SK-N-MC (cell line): Measurements from ENCODE around the gene SMTN.

Experiments
- DNase-seq: peaks from one replicate; pipeline ENCODE4 v3.0.0-alpha.2; 2011; ENCODE audit warnings: low read depth, low spot score
- H3K27ac ChIP-seq: fragments of 200-600 bp; sonication (generic); 2 replicates; pipeline ENCODE4 v1.5.1; 2016; ENCODE audit warnings: mixed run types
- H3K36me3 ChIP-seq: fragments of 200-600 bp; sonication (generic); 2 replicates; pipeline ENCODE4 v1.6.1; 2017; ENCODE audit warnings: antibody characterized with exemption, low read length, mixed read lengths; ENCODE audit not compliant: insufficient read depth
- H3K4me3 ChIP-seq: fragments of 200-600 bp; sonication (generic); 2 replicates; pipeline ENCODE4 v1.5.1; 2016
- H3K9ac ChIP-seq: fragments of 200-600 bp; sonication (generic); 2 replicates; pipeline ENCODE4 v1.8.0; 2017; ENCODE audit warnings: mixed run types, mixed read lengths; ENCODE audit not compliant: insufficient read length
- H3K9me3 ChIP-seq: fragments of 200-600 bp; sonication (generic); 2 replicates; pipeline ENCODE4 v1.6.1; 2017; ENCODE audit warnings: low read depth, mild to moderate bottlenecking, antibody characterized with exemption, low read length, moderate library complexity, mixed read lengths
- EZH2 ChIP-seq: fragments of 200-600 bp; sonication (generic); IDR thresholded peaks from one replicate; pipeline ENCODE4 v1.6.1; 2017; ENCODE audit warnings: antibody characterized with exemption
- FOXP2 ChIP-seq: optimal IDR thresholded peaks from 2 replicates; pipeline ENCODE3; 2011; ENCODE audit warnings: mild to moderate bottlenecking, moderate library complexity; ENCODE audit not compliant: insufficient read depth; ENCODE audit errors: extremely low read length, control extremely low read depth
- POLR2AphosphoS5 ChIP-seq: IDR thresholded peaks from 2 replicates; pipeline ENCODE4 v1.6.1; 2012; ENCODE audit warnings: mild to moderate bottlenecking, low read depth, low read length, borderline replicate concordance

The SMTN gene

GRCh38 chr22:31125521-31126117 lies 44.5 kb downstream of the SMTN start:
- TF ChIP-seq POLR2AphosphoS5 (no peak), EZH2 (no peak), FOXP2 (no peak)
- Histone ChIP-seq H3K27ac (no peak overlapping the region), H3K9me3 (no peaks in the 10 kb centered on the region), H3K36me3 (no peaks in the 10 kb centered on the region), H3K9ac (no peak overlapping the region), H3K4me3 (no peak overlapping the region)
- no peak for DNase-seq

- H3K4me3 ChIP-seq, result no peak overlapping the region
- no peak overlapping the region for H3K27ac ChIP-seq
These were observed 45.2 kb downstream of the SMTN start for GRCh38 chr22:31126128-31126868.

GRCh38 chr22:31126869-31127175 lies 45.7 kb downstream of the SMTN start:
- H3K27ac ChIP-seq, result no peak overlapping the region
- TF ChIP-seq POLR2AphosphoS5 (no peak), EZH2 (no peak), FOXP2 (no peak)
- no peaks in the 10 kb centered on the region for H3K9me3 ChIP-seq
- no peaks in the 10 kb centered on the region for H3K36me3 ChIP-seq
- no peak for DNase-seq
- H3K4me3 ChIP-seq, result no peak overlapping the region
- H3K9ac ChIP-seq, result no peak overlapping the region

More at GRCh38 chr22:31126128-31126868, 45.2 kb downstream of the SMTN start:
- H3K36me3 ChIP-seq, result no peaks in the 10 kb centered on the region
- H3K9me3 ChIP-seq, result no peaks in the 10 kb centered on the region
- no peak overlapping the region for H3K9ac ChIP-seq
- no peak for DNase-seq
- TF ChIP-seq FOXP2, result no peak
- TF ChIP-seq POLR2AphosphoS5, result no peak
- TF ChIP-seq EZH2, result no peak

GRCh38 chr22:31127181-31127772 lies 46.2 kb downstream of the SMTN start:
- no peak overlapping the region for H3K9ac ChIP-seq
- H3K27ac ChIP-seq, result no peak overlapping the region
- no peak overlapping the region for H3K4me3 ChIP-seq
- H3K9me3 ChIP-seq, result no peaks in the 10 kb centered on the region
- no peak for TF ChIP-seq POLR2AphosphoS5
- no peak for TF ChIP-seq EZH2
- no peak for TF ChIP-seq FOXP2
- no peaks in the 10 kb centered on the region for H3K36me3 ChIP-seq
- no peak for DNase-seq

- H3K9ac ChIP-seq, result no peak overlapping the region
- H3K4me3 ChIP-seq, result no peak overlapping the region
- no peak for DNase-seq
- no peaks in the 10 kb centered on the region for H3K36me3 ChIP-seq
- H3K27ac ChIP-seq, result no peak overlapping the region
- no peaks in the 10 kb centered on the region for H3K9me3 ChIP-seq
- no peak for TF ChIP-seq POLR2AphosphoS5
- no peak for TF ChIP-seq FOXP2
- no peak for TF ChIP-seq EZH2
These were observed 47.0 kb downstream of the SMTN start for GRCh38 chr22:31128156-31128555.

GRCh38 chr22:31130873-31131272 lies 49.8 kb downstream of the SMTN start:
- H3K9me3 ChIP-seq, result no peaks in the 10 kb centered on the region
- TF ChIP-seq POLR2AphosphoS5 (no peak), FOXP2 (no peak), EZH2 (no peak)
- H3K4me3 ChIP-seq, result no peak overlapping the region
- H3K27ac ChIP-seq, result no peak overlapping the region
- no peak overlapping the region for H3K9ac ChIP-seq
- no peak for DNase-seq
- no peaks in the 10 kb centered on the region for H3K36me3 ChIP-seq

- H3K27ac ChIP-seq, result no peak overlapping the region
- no peak for TF ChIP-seq POLR2AphosphoS5
- no peak for TF ChIP-seq FOXP2
- no peak for TF ChIP-seq EZH2
- H3K4me3 ChIP-seq, result no peak overlapping the region
- H3K9ac ChIP-seq, result no peak overlapping the region
- no peaks in the 10 kb centered on the region for H3K36me3 ChIP-seq
- DNase-seq, result no peak
- H3K9me3 ChIP-seq, result no peaks in the 10 kb centered on the region
These were observed 52.8 kb downstream of the SMTN start for GRCh38 chr22:31133911-31134310.

GRCh38 chr22:31134688-31135087 lies 53.6 kb downstream of the SMTN start:
- no peak for TF ChIP-seq POLR2AphosphoS5
- no peak for TF ChIP-seq FOXP2
- no peak for TF ChIP-seq EZH2
- Histone ChIP-seq H3K36me3 (no peaks in the 10 kb centered on the region), H3K9me3 (no peaks in the 10 kb centered on the region), H3K27ac (no peak overlapping the region), H3K9ac (no peak overlapping the region), H3K4me3 (no peak overlapping the region)
- no peak for DNase-seq

- no peaks in the 10 kb centered on the region for H3K9me3 ChIP-seq
- H3K4me3 ChIP-seq, result no peak overlapping the region
- DNase-seq, result no peak
- no peak for TF ChIP-seq FOXP2
- TF ChIP-seq EZH2, result no peak
- TF ChIP-seq POLR2AphosphoS5, result no peak
- H3K36me3 ChIP-seq, result no peaks in the 10 kb centered on the region
- no peak overlapping the region for H3K27ac ChIP-seq
- H3K9ac ChIP-seq, result no peak overlapping the region
These were observed 54.6 kb downstream of the SMTN start for GRCh38 chr22:31135706-31136105.
